HepG2 (cell line): ENCODE data around the gene NAXD. TPM values are rescaled to one million over a fixed set of nuclear protein-coding genes. Genes with fewer than 3 reads are reported as not detected.

Experiments
- ATAC-seq: fragments of 200-7000 bp; cut with Tn5 transposase; 3 replicates; pipeline ENCODE4 v1.9.1; 2020; ENCODE audit warnings: mild to moderate bottlenecking, moderate library complexity
- BruUV-seq: library from RNA; stranded (reverse); fragments of 400-500 nt; replicated peaks from 2 replicates; lab custom pipeline; 2021; lab: Mats Ljungman, UMichigan
- CTCF ChIA-PET: fragments of 300-600 bp; formaldehyde crosslinking; extraction: SDS; loops from one replicate; lab custom pipeline; 2021; ENCODE audit warnings: low total read pairs, inconsistent platforms, low intra/inter-chr PET ratio; lab: Yijun Ruan, JAX
- POLR2A ChIA-PET: fragments of 350-600 bp; sonication (Branson Sonifier 250); formaldehyde crosslinking; loops from one replicate; lab custom pipeline; 2020; ENCODE audit warnings: antibody characterized with exemption, inconsistent platforms; lab: Yijun Ruan, JAX
- DNase-seq: peaks from one replicate; pipeline ENCODE4 v3.0.0-alpha.2; 2015; ENCODE audit warnings: low spot score
- FAIRE-seq: peaks from 3 replicates; lab custom pipeline; 2011; peaks lifted over from hg19 to GRCh38; lab: Jason Lieb, UNC
- H2AFZ ChIP-seq: one replicate; pipeline ENCODE4 v1.6.1; 2011; ENCODE audit warnings: low read length, inconsistent platforms
- H3K27ac ChIP-seq: fragments of 300-600 bp; 3 replicates; pipeline ENCODE4 v1.8.0; 2011; ENCODE audit warnings: mixed run types, mild to moderate bottlenecking, mixed read lengths, low read length, inconsistent platforms; ENCODE audit not compliant: insufficient read depth; ENCODE audit errors: extremely low read length
- H3K27me3 ChIP-seq, 2 experiments: fragments of 200-600 bp in 1 of 2; 2 replicates in 1 of 2; 3 replicates in 1 of 2; pipeline versions ENCODE4 v1.6.0 to v1.8.0; 2011; ENCODE audit warnings: low read length in 2 of 2, mild to moderate bottlenecking in 2 of 2, moderate library complexity in 2 of 2, inconsistent platforms in 1 of 2; ENCODE audit not compliant: insufficient read depth in 2 of 2, control insufficient read depth in 1 of 2
- H3K36me3 ChIP-seq, 2 experiments: fragments of 200-600 bp in 1 of 2; replicated peaks in 1 of 2; 2 replicates in 1 of 2; 3 replicates in 1 of 2; pipeline versions ENCODE4 v1.5.1 to v1.8.0; 2011; ENCODE audit warnings: low read length in 2 of 2, inconsistent platforms in 1 of 2; ENCODE audit not compliant: insufficient read depth in 2 of 2, control insufficient read depth in 1 of 2
- H3K4me1 ChIP-seq: 2 replicates; pipeline ENCODE4 v1.5.1; 2012; ENCODE audit warnings: low read length, inconsistent platforms; ENCODE audit not compliant: insufficient read depth
- H3K4me2 ChIP-seq: 2 replicates; pipeline ENCODE4 v1.6.0; 2011; ENCODE audit warnings: low read depth, low read length, inconsistent platforms
- H3K4me3 ChIP-seq, 3 experiments: fragments of 200-600 bp in 1 of 3; sonication (generic), shearing (Covaris generic) in 1 of 3; replicated peaks in 1 of 3; 2 replicates each; pipeline ENCODE4 v1.5.1; 2011 to 2016; ENCODE audit warnings: low read length in 3 of 3, inconsistent platforms in 2 of 3, low read depth in 2 of 3, mild to moderate bottlenecking in 2 of 3, control low read depth in 1 of 3, mixed read lengths in 1 of 3; ENCODE audit not compliant: insufficient read depth in 1 of 3
- H3K79me2 ChIP-seq: one replicate; pipeline ENCODE4 v1.6.1; 2011; ENCODE audit warnings: low read length, inconsistent platforms; ENCODE audit not compliant: insufficient read depth
- H3K9ac ChIP-seq: 2 replicates; pipeline ENCODE4 v1.6.0; 2011; ENCODE audit warnings: mild to moderate bottlenecking, low read depth, low read length, inconsistent platforms; ENCODE audit not compliant: insufficient read depth
- H3K9me3 ChIP-seq: 2 replicates; pipeline ENCODE4 v1.5.1; 2012; ENCODE audit warnings: mild to moderate bottlenecking, low read length
- H4K20me1 ChIP-seq: 2 replicates; pipeline ENCODE4 v1.6.0; 2011; ENCODE audit warnings: inconsistent platforms, mild to moderate bottlenecking, low read length, moderate library complexity; ENCODE audit not compliant: insufficient read depth
- ARNT ChIP-seq: fragments of 450-650 bp; IDR thresholded peaks from 2 replicates; pipeline ENCODE4 v1.6.1; 2017
- BCL6 ChIP-seq: IDR thresholded peaks from 2 replicates; pipeline ENCODE4 v1.6.1; 2016; ENCODE audit warnings: missing genetic modification reagents, missing compliant biosample characterization
- GABPB1 ChIP-seq: IDR thresholded peaks from 2 replicates; pipeline ENCODE4 v1.6.1; 2016; ENCODE audit warnings: mild to moderate bottlenecking, missing genetic modification reagents, moderate library complexity, missing compliant biosample characterization
- KLF16 ChIP-seq, 2 experiments: sonication (generic) in 1 of 2; formaldehyde crosslinking in 1 of 2; IDR thresholded peaks; 2 replicates each; pipeline versions ENCODE4 v1.6.1 to v1.8.0; 2016 to 2023; ENCODE audit warnings: missing genetic modification reagents in 2 of 2, missing compliant biosample characterization in 1 of 2
- KMT2B ChIP-seq: IDR thresholded peaks from 2 replicates; pipeline ENCODE4 v1.6.1; 2016; ENCODE audit warnings: missing genetic modification reagents, missing compliant biosample characterization
- NCOA1 ChIP-seq: sonication (generic); formaldehyde crosslinking; IDR thresholded peaks from 2 replicates; pipeline ENCODE4 v1.9.0; 2021; ENCODE audit warnings: missing genetic modification reagents
- NFKBIZ ChIP-seq: IDR thresholded peaks from 2 replicates; pipeline ENCODE4 v1.6.1; 2018; ENCODE audit warnings: missing genetic modification reagents, missing compliant biosample characterization
- NR2F2 ChIP-seq: IDR thresholded peaks from 2 replicates; pipeline ENCODE4 v1.6.1; 2012; ENCODE audit warnings: low read depth, inconsistent platforms, borderline replicate concordance
- ZBTB38 ChIP-seq: sonication (generic); formaldehyde crosslinking; IDR thresholded peaks from 2 replicates; pipeline ENCODE4 v1.5.1; 2020; ENCODE audit warnings: mild to moderate bottlenecking, missing genetic modification reagents
- ZNF121 ChIP-seq: sonication (generic); formaldehyde crosslinking; IDR thresholded peaks from 2 replicates; pipeline ENCODE4 v1.5.0; 2020; ENCODE audit warnings: mild to moderate bottlenecking, missing genetic modification reagents
- ZNF577 ChIP-seq: sonication (generic); formaldehyde crosslinking; IDR thresholded peaks from 2 replicates; pipeline ENCODE4 v1.4.0; 2020; ENCODE audit warnings: mild to moderate bottlenecking, low read depth, missing genetic modification reagents, borderline replicate concordance
- ZNF619 ChIP-seq: sonication (generic); formaldehyde crosslinking; IDR thresholded peaks from 2 replicates; pipeline ENCODE4 v1.4.0; 2020; ENCODE audit warnings: mild to moderate bottlenecking, missing genetic modification reagents
- ZNF747 ChIP-seq: sonication (generic); formaldehyde crosslinking; IDR thresholded peaks from 2 replicates; pipeline ENCODE4 v1.8.1; 2023; ENCODE audit warnings: missing genetic modification reagents, mild to moderate bottlenecking, borderline replicate concordance
- ZSCAN30 ChIP-seq: sonication (generic); formaldehyde crosslinking; IDR thresholded peaks from 2 replicates; pipeline ENCODE4 v1.5.0; 2020; ENCODE audit warnings: mild to moderate bottlenecking, missing genetic modification reagents
- WGBS: methylation state at CpG from one replicate; pipeline ENCODE4 v1.1.6; 2017; ENCODE audit warnings: low lambda C conversion rate; 5-methylcytosine and 5-hydroxymethylcytosine counted together
- in situ Hi-C: cut with HindIII; loops from 2 replicates; pipeline ENCODE4 v1.10.0; 2017; ENCODE audit warnings: low pct_unique_long_range_greater_than_20kb; ENCODE audit not compliant: extremely low pct_ligation_motif_present
- intact Hi-C: fragments of 100-400 bp; cut with micrococcal nuclease; formaldehyde crosslinking; loops from one replicate; pipeline ENCODE4 v1.10.0; 2022; ENCODE audit not compliant: unreplicated experiment
- polyA plus RNA-seq, 8 experiments: library from polyadenylated mRNA; depleted of rRNA in 3 of 8; stranded (reverse) in 7 of 8; unstranded in 1 of 8; fragments of >200 nt; fragmentation: Illumina TruSeq in 4 of 8; extraction: Trizol in 4 of 8; gene quantifications; 2 replicates each; pipeline versions ENCODE4 v1.2.1 to v1.2.3, GENCODE V29; 2011 to 2016; ENCODE audit warnings: low read depth in 4 of 8, missing spikeins in 1 of 8, mixed read lengths in 1 of 8; ENCODE audit not compliant: insufficient read depth in 1 of 8
- total RNA-seq, 5 experiments: library from RNA; depleted of rRNA; stranded (reverse); fragments of >200 nt; fragmentation: Illumina TruSeq; extraction: Trizol; gene quantifications; 2 replicates each; pipeline ENCODE4 v1.2.3, GENCODE V29; 2016; ENCODE audit warnings: low read depth in 1 of 5
- TF ChIP-seq, protein P1 (sequence below): sonication (generic); formaldehyde crosslinking; IDR thresholded peaks from 2 replicates; pipeline ENCODE4 v1.5.1; 2020; ENCODE audit warnings: missing genetic modification reagents, mild to moderate bottlenecking, borderline replicate concordance
- TF ChIP-seq, protein P2 (sequence below): sonication (generic); formaldehyde crosslinking; IDR thresholded peaks from 2 replicates; pipeline ENCODE4 v1.8.1; 2023; ENCODE audit warnings: mild to moderate bottlenecking, missing genetic modification reagents, borderline replicate concordance
- TF ChIP-seq, protein P3 (sequence below): sonication (generic); formaldehyde crosslinking; IDR thresholded peaks from 2 replicates; pipeline ENCODE4 v1.8.1; 2023; ENCODE audit warnings: missing genetic modification reagents, mild to moderate bottlenecking, borderline replicate concordance

NAXD gene
- total and polyA plus RNA-seq, 2 of the 13 experiments (the other 11 are each of a cell fraction or from before 2014, with no cell fraction given), result 19.0 to 23.2 TPM

DNA sequence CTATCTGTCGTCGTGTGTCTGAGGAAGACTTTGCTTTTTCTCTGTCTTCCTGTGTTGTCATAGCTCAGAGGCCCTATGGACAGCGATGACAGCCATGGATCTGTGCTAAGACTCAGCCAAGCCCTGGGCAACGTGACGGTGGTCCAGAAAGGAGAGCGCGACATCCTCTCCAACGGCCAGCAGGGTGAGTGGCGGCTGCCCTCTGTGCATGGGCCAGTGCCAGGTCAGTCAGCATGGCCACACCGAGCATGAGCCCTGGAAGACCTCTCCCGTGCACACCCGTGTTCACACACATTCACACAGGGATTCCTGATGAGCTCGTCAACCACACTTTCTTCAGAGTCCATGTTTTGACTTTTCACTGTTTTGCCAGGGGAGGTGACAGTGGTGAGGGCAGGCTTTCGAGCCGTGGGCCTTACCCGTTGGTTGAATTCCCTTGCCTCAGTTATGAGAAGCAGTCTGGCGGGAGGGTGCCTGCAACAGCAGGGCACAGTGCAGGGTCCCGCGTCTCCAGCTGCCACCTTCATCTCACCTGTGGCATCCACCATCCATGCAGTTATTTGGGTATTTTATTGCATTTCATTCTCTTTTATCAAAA, 20.2 kb downstream of the NAXD start:
- CTCF ChIA-PET, result no interaction called here
- Histone ChIP-seq H2AFZ (no peak overlapping the region), H3K4me2 (no peak overlapping the region), H3K36me3 (peaks cover 25 to 73% of the 10 kb centered on the region in 2 experiments), H3K27ac (no peak overlapping the region), H3K27me3 (no peaks in the 10 kb centered on the region; a peak in 1 of 5 replicates), H3K9ac (no peak overlapping the region), H3K79me2 (peaks cover 20% of the 10 kb centered on the region), H3K4me3 (no peak overlapping the region), H3K9me3 (no peaks in the 10 kb centered on the region), H4K20me1 (peaks cover under 1% of the 10 kb centered on the region; the same call in 1 of the 2 replicates), H3K4me1 (no peaks in the 10 kb centered on the region)
- TF ChIP-seq ARNT, result no peak
- TF ChIP-seq, protein P1, sequence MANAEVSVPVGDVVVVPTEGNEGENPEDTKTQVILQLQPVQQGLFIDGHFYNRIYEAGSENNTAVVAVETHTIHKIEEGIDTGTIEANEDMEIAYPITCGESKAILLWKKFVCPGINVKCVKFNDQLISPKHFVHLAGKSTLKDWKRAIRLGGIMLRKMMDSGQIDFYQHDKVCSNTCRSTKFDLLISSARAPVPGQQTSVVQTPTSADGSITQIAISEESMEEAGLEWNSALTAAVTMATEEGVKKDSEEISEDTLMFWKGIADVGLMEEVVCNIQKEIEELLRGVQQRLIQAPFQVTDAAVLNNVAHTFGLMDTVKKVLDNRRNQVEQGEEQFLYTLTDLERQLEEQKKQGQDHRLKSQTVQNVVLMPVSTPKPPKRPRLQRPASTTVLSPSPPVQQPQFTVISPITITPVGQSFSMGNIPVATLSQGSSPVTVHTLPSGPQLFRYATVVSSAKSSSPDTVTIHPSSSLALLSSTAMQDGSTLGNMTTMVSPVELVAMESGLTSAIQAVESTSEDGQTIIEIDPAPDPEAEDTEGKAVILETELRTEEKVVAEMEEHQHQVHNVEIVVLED (CRISPR knock-in tag), result no peak
- no peak for TF ChIP-seq KLF16 (CRISPR knock-in tag; IDR thresholded peaks at IDR 0.05)
- in situ Hi-C loops, result no loop called here
- POLR2A ChIA-PET, result no interaction called here
- FAIRE-seq, result no peak
- no TSS peak for BruUV-seq
- ATAC-seq, result 0 out of 3 replicates have a peak, but pooled peaks have one; percentile 9
- 97% methylated on average over 19 of the region's 19 CpGs for WGBS
- DNase-seq, result no peak
- intact Hi-C loops, result no loop called here

DNA sequence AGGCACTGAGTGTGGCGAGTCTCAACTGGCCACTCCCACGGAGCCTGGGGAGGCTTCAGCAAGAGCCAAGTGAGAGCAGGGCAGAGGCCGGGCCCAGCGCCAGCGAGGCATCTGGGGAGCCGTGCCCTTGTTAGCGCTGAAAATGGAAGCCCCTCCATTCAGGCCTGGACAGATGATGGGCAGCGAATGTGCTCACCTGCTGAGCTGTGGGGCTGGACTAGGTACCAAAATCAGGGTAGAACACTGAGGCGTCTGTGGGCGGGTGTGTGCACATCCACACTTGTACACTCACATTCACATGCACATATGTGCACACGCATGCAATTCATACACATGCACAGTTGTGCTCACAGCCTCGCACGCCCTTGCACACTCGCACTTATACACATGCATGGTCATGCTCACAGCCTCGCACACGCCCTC, 20.7 kb downstream of the NAXD start:
- no peak overlapping the region for H3K9ac ChIP-seq
- H3K27me3 ChIP-seq, result no peaks in the 10 kb centered on the region; a peak in 1 of 5 replicates
- no peak overlapping the region for H3K27ac ChIP-seq
- POLR2A ChIA-PET, result no interaction called here
- H4K20me1 ChIP-seq, result peaks cover 4% of the 10 kb centered on the region
- ATAC-seq (no peak), DNase-seq (no peak), FAIRE-seq (no peak)
- H3K36me3 ChIP-seq, result peaks cover 26 to 73% of the 10 kb centered on the region in 2 experiments
- peaks cover 15% of the 10 kb centered on the region for H3K79me2 ChIP-seq
- no peak overlapping the region for H3K4me2 ChIP-seq
- in situ Hi-C loops (no loop called here), intact Hi-C loops (no loop called here)
- H3K9me3 ChIP-seq, result no peaks in the 10 kb centered on the region
- CTCF ChIA-PET, result no interaction called here
- H3K4me3 ChIP-seq, result no peak overlapping the region
- no peaks in the 10 kb centered on the region for H3K4me1 ChIP-seq
- BruUV-seq, result no TSS peak
- 94% methylated on average over 16 of the region's 16 CpGs for WGBS
- H2AFZ ChIP-seq, result no peak overlapping the region
- TF ChIP-seq KMT2B (CRISPR knock-in tag) (no peak), NR2F2 (no peak), BCL6 (CRISPR knock-in tag) (no peak), ZNF747 (CRISPR knock-in tag) (no peak), ZNF619 (CRISPR knock-in tag) (no peak), NCOA1 (CRISPR knock-in tag) (no peak), ZNF577 (no peak), ZSCAN30 (CRISPR knock-in tag) (no peak), ZNF121 (CRISPR knock-in tag) (no peak), ZBTB38 (CRISPR knock-in tag) (no peak), GABPB1 (CRISPR knock-in tag) (no peak), NFKBIZ (CRISPR knock-in tag) (no peak)
- TF ChIP-seq, protein P2, sequence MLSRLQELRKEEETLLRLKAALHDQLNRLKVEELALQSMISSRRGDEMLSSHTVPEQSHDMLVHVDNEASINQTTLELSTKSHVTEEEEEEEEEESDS, result no peak
- TF ChIP-seq, protein P3, sequence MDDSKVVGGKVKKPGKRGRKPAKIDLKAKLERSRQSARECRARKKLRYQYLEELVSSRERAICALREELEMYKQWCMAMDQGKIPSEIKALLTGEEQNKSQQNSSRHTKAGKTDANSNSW (CRISPR knock-in tag), result no peak
